ENCODE data around the gene SLC25A22. TPM values are rescaled to one million over a fixed set of nuclear protein-coding genes. Genes with fewer than 3 reads are reported as not detected.
A peak's percentile ranks its signal among the peaks of the same experiment; 100 is the strongest.

The SLC25A22 gene
- total RNA-seq, 1 donor from 2014 or later: 84.9 TPM

GRCh38 chr11:766936-767210 lies 31.2 kb downstream of the SLC25A22 start:
- Mint-ChIP-seq H3K9me3 (no peaks in the 10 kb centered on the region), H3K4me3 (no peak overlapping the region), H3K36me3 (ENCODE audit: low read depth) (peaks cover 41% of the 10 kb centered on the region), H3K27ac (peak overlapping the region; percentile 34), H3K27me3 (no peaks in the 10 kb centered on the region), H3K4me1 (peaks cover 9% of the 10 kb centered on the region)
- intact Hi-C loops (cut with micrococcal nuclease): no loop called here
- DNase-seq: no peak

- Mint-ChIP-seq H3K4me3 (no peak overlapping the region), H3K36me3 (ENCODE audit: low read depth) (peaks cover 46% of the 10 kb centered on the region), H3K4me1 (peaks cover 9% of the 10 kb centered on the region), H3K27ac (peak overlapping the region; percentile 34), H3K9me3 (no peaks in the 10 kb centered on the region), H3K27me3 (no peaks in the 10 kb centered on the region)
- DNase-seq: no peak
- intact Hi-C loops (cut with micrococcal nuclease): no loop called here
Measured at GRCh38 chr11:766106-766935, 31.8 kb downstream of the SLC25A22 start.

- intact Hi-C loops (cut with micrococcal nuclease): no loop called here
- Mint-ChIP-seq H3K36me3 (ENCODE audit: low read depth) (peaks cover 47% of the 10 kb centered on the region), H3K27me3 (no peaks in the 10 kb centered on the region), H3K4me1 (peaks cover 9% of the 10 kb centered on the region), H3K4me3 (no peak overlapping the region), H3K27ac (no peak overlapping the region), H3K9me3 (no peaks in the 10 kb centered on the region)
- DNase-seq: no peak
Measured at GRCh38 chr11:765802-766091, 32.3 kb downstream of the SLC25A22 start.

- Mint-ChIP-seq H3K9me3 (no peaks in the 10 kb centered on the region), H3K4me3 (no peak overlapping the region), H3K4me1 (peaks cover 10% of the 10 kb centered on the region), H3K27me3 (no peaks in the 10 kb centered on the region), H3K27ac (no peak overlapping the region), H3K36me3 (ENCODE audit: low read depth) (peaks cover 47% of the 10 kb centered on the region)
- intact Hi-C loops (cut with micrococcal nuclease): no loop called here
- peak; percentile 87 for DNase-seq
Measured at GRCh38 chr11:765025-765801, 32.9 kb downstream of the SLC25A22 start.

- intact Hi-C loops (cut with micrococcal nuclease): no loop called here
- no peak for DNase-seq
- H3K4me3 Mint-ChIP-seq: no peak overlapping the region
- no peaks in the 10 kb centered on the region for H3K27me3 Mint-ChIP-seq
- no peaks in the 10 kb centered on the region for H3K9me3 Mint-ChIP-seq
- peaks cover 15% of the 10 kb centered on the region for H3K4me1 Mint-ChIP-seq
- H3K36me3 Mint-ChIP-seq (ENCODE audit: low read depth): peaks cover 46% of the 10 kb centered on the region
- no peak overlapping the region for H3K27ac Mint-ChIP-seq
Measured at GRCh38 chr11:764322-765024, 33.6 kb downstream of the SLC25A22 start.

GRCh38 chr11:763549-764321 lies 34.3 kb downstream of the SLC25A22 start:
- no peak overlapping the region for H3K4me3 Mint-ChIP-seq
- H3K9me3 Mint-ChIP-seq: no peaks in the 10 kb centered on the region
- H3K27ac Mint-ChIP-seq: peak overlapping the region; percentile 53
- DNase-seq: no peak
- H3K4me1 Mint-ChIP-seq: peaks cover 15% of the 10 kb centered on the region
- H3K36me3 Mint-ChIP-seq (ENCODE audit: low read depth): peaks cover 47% of the 10 kb centered on the region
- no peaks in the 10 kb centered on the region for H3K27me3 Mint-ChIP-seq
- intact Hi-C loops (cut with micrococcal nuclease): no loop called here

- peaks cover 15% of the 10 kb centered on the region for H3K4me1 Mint-ChIP-seq
- peaks cover 50% of the 10 kb centered on the region for H3K36me3 Mint-ChIP-seq (ENCODE audit: low read depth)
- no peaks in the 10 kb centered on the region for H3K27me3 Mint-ChIP-seq
- peak overlapping the region; percentile 53 for H3K27ac Mint-ChIP-seq
- intact Hi-C loops (cut with micrococcal nuclease): no loop called here
- no peak for DNase-seq
- H3K4me3 Mint-ChIP-seq: no peak overlapping the region
- H3K9me3 Mint-ChIP-seq: no peaks in the 10 kb centered on the region
Measured at GRCh38 chr11:763073-763463, 35.0 kb downstream of the SLC25A22 start.

GRCh38 chr11:762421-763072 lies 35.5 kb downstream of the SLC25A22 start:
- Mint-ChIP-seq H3K27me3 (no peaks in the 10 kb centered on the region), H3K4me1 (peaks cover 15% of the 10 kb centered on the region), H3K4me3 (no peak overlapping the region), H3K36me3 (ENCODE audit: low read depth) (peaks cover 50% of the 10 kb centered on the region), H3K9me3 (no peaks in the 10 kb centered on the region), H3K27ac (no peak overlapping the region)
- intact Hi-C loops (cut with micrococcal nuclease): no loop called here
- DNase-seq: no peak

- H3K4me3 Mint-ChIP-seq: no peak overlapping the region
- intact Hi-C loops (cut with micrococcal nuclease): no loop called here
- DNase-seq: no peak
- H3K4me1 Mint-ChIP-seq: peaks cover 10% of the 10 kb centered on the region
- H3K36me3 Mint-ChIP-seq (ENCODE audit: low read depth): peaks cover 50% of the 10 kb centered on the region
- no peak overlapping the region for H3K27ac Mint-ChIP-seq
- no peaks in the 10 kb centered on the region for H3K27me3 Mint-ChIP-seq
- no peaks in the 10 kb centered on the region for H3K9me3 Mint-ChIP-seq
Measured at GRCh38 chr11:761526-762108, 36.5 kb downstream of the SLC25A22 start.

- Mint-ChIP-seq H3K9me3 (no peaks in the 10 kb centered on the region), H3K4me3 (no peak overlapping the region), H3K36me3 (ENCODE audit: low read depth) (peaks cover 52% of the 10 kb centered on the region), H3K27me3 (no peaks in the 10 kb centered on the region), H3K27ac (peak overlapping the region; percentile 54), H3K4me1 (peaks cover 9% of the 10 kb centered on the region)
- intact Hi-C loops (cut with micrococcal nuclease): no loop called here
- no peak for DNase-seq
Measured at GRCh38 chr11:760236-760635, 37.8 kb downstream of the SLC25A22 start.

- intact Hi-C loops (cut with micrococcal nuclease): no loop called here
- H3K4me1 Mint-ChIP-seq: peaks cover 14% of the 10 kb centered on the region
Measured at GRCh38 chr11:749731-750130, 48.4 kb downstream of the SLC25A22 start.

GRCh38 chr11:748007-748359 lies 50.1 kb downstream of the SLC25A22 start:
- Mint-ChIP-seq H3K4me1 (peaks cover 14% of the 10 kb centered on the region), H3K36me3 (ENCODE audit: low read depth) (peaks cover 11% of the 10 kb centered on the region), H3K27me3 (no peaks in the 10 kb centered on the region), H3K9me3 (no peaks in the 10 kb centered on the region), H3K27ac (peak overlapping the region; percentile 82), H3K4me3 (peak overlapping the region; percentile 90)
- intact Hi-C loops (cut with micrococcal nuclease): no loop called here
- DNase-seq: peak; percentile 73

More at GRCh38 chr11:749731-750130, 48.4 kb downstream of the SLC25A22 start:
- H3K27ac Mint-ChIP-seq: peak overlapping the region; percentile 26
- no peak for DNase-seq
- H3K36me3 Mint-ChIP-seq (ENCODE audit: low read depth): peaks cover 11% of the 10 kb centered on the region
- H3K4me3 Mint-ChIP-seq: peak overlapping the region; percentile 70
- H3K27me3 Mint-ChIP-seq: no peaks in the 10 kb centered on the region
- H3K9me3 Mint-ChIP-seq: no peaks in the 10 kb centered on the region

All from activated CD4-positive, alpha-beta T cell treated with anti-CD3 and anti-CD28 coated beads, Interleukin-2, amount 10 ng/mL, durations not matched to agents 24 days and 14 days (primary cell).